ELR (cell line): Measurements from ENCODE around the gene SPAG8.

Experiments
- DNase-seq: peaks from one replicate; pipeline ENCODE4 v3.0.0-alpha.2; 2015; ENCODE audit warnings: low read depth

SPAG8 gene

DNA sequence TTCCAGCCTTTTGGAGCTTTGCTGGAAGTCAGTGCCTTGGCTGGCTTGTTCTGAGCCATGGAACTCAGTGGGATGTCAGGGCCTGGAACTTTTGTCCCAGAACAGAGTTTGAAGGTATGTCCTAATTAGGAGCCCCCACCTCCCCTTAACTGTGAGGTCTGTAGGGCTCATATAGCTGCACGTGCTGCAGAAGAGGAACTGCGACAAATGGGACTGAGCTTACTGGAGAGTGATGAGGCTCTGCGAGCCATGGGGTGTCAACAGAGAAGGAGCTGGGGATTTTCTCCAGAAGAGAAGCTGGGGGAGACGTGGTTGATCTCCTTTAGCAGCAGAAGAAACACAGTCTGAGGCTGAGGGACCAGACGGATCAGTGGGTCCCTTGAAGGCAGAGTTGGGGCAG, 27.9 kb upstream of the SPAG8 start:
- DNase-seq = no peak

DNA sequence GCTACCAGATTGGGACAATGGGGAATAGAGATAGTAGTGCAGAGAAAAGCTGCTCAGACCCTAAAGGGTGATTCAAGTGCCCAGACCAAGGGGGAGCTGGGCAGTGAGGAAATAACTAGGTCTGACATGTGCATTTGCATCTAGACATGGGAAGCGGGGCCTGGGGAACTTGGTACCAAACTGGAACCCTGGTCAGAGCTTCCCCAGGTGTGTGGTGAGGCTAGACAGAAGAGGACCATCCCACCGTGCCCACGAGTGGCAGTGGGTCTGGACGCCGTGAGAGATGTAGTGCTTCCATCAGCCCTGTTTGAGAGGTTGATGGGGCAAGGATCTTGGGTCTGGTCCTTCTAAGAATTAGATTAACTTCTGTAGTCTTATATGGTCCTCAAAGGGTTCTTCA, 24.5 kb upstream of the SPAG8 start:
- DNase-seq = no peak

GRCh38 chr9:35835766-35836165, 23.7 kb upstream of the SPAG8 start:
- DNase-seq = no peak

- DNase-seq = no peak
Measured at GRCh38 chr9:35835216-35835632, 23.2 kb upstream of the SPAG8 start.

GRCh38 chr9:35834260-35835215, 22.5 kb upstream of the SPAG8 start:
- DNase-seq = no peak

GRCh38 chr9:35832814-35833213, 20.8 kb upstream of the SPAG8 start:
- DNase-seq = no peak

DNA sequence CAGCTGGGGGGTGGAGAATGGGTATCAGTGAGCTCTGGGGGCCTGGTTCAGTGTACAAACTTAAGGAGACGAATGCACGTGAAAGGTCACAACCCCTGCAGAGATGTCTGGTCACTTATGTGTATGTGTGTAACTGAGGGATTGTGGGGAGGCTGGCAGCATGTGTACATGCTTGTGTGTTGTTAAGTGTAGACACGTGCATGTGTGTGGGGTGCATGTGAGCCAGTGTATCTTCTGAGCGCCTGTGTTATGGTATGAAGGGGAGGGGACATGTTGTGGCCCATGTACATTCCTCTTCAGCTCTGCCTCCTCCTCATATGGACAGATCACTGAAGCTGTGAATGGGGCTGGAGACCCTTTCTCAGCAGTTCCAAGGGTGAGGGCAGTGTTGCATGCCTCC, 19.0 kb upstream of the SPAG8 start:
- no peak for DNase-seq

GRCh38 chr9:35829764-35830096, 17.7 kb upstream of the SPAG8 start:
- no peak for DNase-seq

GRCh38 chr9:35829084-35829763, 17.2 kb upstream of the SPAG8 start, which contains the start of gene TMEM8B:
Gene TMEM8B, plus strand, starts transcription at chr9:35829228. Its CDS starts 220 bp downstream, at chr9:35829448.
- peak; percentile 95 for DNase-seq

- DNase-seq = peak; percentile 27
Measured at GRCh38 chr9:35828716-35829083, 16.6 kb upstream of the SPAG8 start, which contains the start of gene FAM221B. Gene FAM221B, minus strand, starts transcription at chr9:35828732. Its CDS starts 2,571 bp downstream, at chr9:35826161.

GRCh38 chr9:35827486-35827885, 15.4 kb upstream of the SPAG8 start:
- DNase-seq = peak; percentile 59

DNA sequence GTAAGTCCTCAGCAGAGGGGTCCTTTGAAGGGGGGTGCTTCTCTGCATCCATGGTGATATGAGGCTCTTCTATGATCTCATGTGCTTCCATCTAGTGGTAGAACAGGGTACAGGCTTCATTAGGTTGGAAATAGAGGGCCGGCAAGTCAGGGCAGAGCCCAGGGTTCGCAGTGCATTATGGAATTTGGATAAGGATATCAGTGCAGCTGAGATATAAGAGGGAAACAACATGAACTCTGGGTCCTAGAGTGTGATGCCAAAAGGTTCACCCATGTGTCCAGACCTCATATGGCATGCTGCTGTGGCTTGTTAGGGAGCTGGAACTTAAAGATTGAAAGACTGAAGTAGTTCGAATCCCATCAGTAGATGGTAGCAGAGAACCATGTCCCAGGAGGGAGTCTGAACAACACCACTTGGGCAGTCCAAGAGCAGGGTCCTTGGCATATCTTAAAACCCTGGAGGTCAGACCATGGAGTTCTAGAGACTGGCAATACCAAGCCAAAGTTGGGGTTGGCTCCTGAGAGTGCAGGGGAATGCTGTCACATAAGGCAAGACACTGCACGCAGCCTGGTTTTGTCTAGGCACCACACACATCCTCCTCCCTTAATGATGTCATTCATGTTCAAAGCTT, 14.1 kb upstream of the SPAG8 start:
- peak; percentile 78 for DNase-seq

DNA sequence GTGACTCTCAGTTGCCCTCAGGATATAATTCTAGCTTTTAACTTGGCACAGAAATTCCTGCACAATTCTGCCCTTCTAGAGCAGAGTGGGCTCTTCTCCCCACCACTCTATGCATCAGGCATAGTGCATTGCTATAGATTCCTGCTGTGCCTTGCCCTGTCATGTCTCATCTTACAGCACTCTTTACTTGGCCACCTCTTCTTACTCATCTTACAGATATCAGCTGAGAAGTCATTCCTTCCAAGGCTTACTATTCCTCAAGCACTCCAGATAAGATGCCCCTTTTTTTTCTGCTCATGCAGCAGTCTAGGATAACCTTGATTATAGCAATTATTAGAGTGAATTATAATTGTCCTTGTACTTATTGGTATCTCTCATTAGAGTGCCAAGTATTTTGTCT, 10.9 kb upstream of the SPAG8 start:
- no peak for DNase-seq

- DNase-seq = peak; percentile 78
Measured at GRCh38 chr9:35820076-35820475, 8.0 kb upstream of the SPAG8 start.

GRCh38 chr9:35818341-35818740, 6.3 kb upstream of the SPAG8 start:
- DNase-seq = no peak

DNA sequence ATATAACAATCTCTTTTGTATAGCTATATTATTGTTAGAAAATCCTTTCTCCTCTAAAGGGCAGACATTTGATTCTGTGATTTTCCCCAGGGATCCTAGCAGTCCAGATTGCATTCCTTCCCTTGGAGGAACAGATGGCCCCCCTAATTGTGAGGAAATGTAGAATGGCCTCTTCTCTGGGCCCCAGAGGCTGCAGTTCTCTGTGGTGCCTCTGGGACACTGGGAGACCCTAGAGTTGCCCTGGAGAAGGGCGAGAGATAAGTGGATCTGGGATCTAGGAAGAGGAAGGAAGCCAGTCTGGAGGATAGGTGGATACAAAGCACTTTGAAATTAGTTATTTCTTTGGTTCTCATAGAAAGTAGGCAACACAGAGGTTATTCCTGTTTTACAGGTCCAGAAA, 4.6 kb upstream of the SPAG8 start:
- peak; percentile 52 for DNase-seq

GRCh38 chr9:35814841-35815543, 2.9 kb upstream of the SPAG8 start, which contains the start of gene HINT2:
Gene HINT2, minus strand, starts transcription at chr9:35815042. Its CDS starts 63 bp downstream, at chr9:35814979.
- peak; percentile 100 for DNase-seq

DNA sequence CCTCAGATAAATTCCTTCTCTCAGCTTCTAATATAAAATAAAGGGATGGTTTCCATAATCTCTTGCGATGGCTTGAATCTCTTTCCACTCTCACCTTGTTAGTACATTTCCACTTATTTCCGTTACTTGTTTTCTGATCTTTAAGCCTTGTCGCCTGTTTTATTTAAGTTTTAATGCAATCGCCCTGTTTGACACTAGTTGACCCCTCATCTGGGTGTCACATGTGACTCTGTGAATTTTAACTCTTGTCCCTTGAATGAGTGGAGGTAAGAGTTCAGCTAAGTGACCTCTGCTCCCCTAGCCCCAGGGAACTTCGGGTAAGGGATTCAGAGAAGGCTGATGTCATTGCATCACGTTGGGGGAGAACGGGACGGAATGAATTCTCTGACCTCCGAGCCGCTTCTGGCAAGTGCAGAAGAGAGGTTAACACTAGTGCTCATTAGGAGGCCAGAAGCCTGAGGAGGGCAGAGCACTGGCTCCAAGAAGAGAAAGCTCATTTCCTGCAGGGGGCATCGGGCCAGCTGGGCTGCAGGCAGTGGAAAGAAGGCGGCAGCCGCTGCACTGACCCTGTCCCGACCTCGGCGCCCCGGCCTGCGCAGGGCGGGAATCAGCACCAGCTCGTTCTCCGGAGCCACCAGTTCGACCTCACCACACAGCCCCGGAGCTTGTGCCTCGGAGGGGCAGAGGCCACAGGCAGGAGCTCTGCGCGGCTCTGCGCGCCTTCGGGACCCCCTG, 2.2 kb upstream of the SPAG8 start:
- peak; percentile 79 for DNase-seq

DNA sequence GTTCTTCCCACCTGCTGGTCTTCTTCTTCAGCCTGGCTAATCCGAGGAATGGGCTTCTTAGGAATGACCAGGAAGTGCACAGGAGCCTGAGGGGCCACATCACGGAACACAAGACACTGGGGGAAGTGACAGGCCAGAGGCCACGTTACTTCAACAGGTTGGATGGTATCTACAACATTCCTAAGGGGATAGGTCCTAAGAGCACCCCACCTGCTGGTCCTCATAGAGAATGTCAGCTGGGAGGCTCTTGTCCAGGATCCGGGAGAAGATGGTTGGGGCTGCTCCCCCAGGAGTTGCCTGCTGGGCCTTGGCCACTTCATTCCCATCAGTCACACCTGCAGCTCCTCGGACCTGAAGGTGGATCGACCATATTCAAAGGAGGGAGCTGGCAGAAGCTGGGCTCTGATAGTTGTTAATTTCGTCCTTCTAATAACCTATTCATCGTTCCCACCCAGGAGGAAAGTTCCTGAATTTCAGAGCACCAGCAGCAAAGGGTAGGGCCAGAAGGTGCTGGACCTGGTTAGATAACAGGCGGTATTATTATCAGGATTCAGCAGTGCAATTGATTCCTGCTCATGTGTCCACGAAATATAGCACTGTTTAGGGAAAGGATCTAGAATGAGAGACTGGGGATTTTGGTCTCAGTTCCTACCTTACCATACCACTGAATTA, 1.5 kb upstream of the SPAG8 start:
- peak; percentile 81 for DNase-seq

DNA sequence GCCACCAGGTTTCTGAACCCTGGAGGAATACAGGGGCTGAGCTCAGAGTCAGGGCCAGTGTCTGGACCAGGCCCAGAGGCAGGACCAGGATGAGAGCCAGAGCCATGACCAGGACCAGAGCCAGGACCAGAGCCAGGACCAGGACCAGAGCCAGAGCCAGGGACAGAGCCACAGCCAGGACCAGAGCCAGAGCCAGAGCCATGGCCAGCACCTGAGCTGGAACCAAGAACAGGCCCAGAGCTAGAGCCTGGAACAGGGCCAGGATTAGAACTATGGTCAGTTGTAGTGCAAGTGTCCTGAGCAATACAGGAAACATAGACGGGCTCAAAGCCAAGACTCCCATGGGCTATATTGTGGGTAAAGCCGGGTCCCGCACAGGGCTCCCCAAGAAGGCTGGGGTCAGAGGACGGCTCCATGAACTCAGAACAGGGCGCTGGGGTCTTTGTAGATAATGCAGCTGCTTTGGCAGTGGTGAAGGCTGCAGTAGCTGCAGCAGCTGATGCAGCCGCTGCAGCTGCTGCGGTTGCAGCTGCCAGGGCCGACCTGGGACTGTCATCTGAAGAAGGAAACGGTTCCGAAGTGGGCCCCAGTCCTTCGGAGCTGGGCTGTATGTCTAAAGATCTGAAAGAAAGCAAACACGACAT, 559 bp downstream of the SPAG8 start:
- DNase-seq = peak; percentile 48
